Astrocyte (in vitro differentiated cells and primary cell): ENCODE measurements around the gene CYP2A7.
"Not testable (repeated sequence)": the region's sequence is repeated elsewhere in the genome, so short reads cannot be mapped to it uniquely, and the experiment has no call there.

Source experiments
- EZH2 ChIP-seq: IDR thresholded peaks from 2 replicates; pipeline ENCODE4 v1.6.1; 2012; ENCODE audit warnings: mild to moderate bottlenecking, low read length, inconsistent platforms; ENCODE audit not compliant: insufficient read depth
- TF ChIP-seq, protein P1 (sequence below): IDR thresholded peaks from 2 replicates; pipeline ENCODE4 v1.5.1; 2011; ENCODE audit warnings: low read depth, mild to moderate bottlenecking, inconsistent platforms, low read length, moderate library complexity; ENCODE audit not compliant: insufficient read depth

DNA sequence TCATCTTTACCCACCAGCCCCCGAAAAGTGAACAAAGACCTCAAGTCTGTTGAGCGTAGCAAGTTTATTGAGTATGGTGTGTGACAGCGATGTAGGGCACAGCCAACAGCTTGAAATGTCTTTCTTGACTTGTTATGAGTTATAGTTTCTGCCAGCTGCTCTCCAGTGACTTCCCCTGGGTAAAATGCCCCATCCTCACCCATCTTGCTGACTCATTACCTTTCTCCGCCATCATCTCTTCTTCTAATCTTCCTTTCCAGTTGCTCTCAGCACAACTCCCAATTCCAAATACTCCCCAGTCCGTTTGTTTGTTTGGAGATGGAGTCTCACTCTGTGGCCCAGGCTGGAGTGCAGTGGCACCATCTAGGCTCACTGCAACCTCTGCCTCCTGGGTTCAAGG lies 18.5 kb upstream of the CYP2A7 start:
- TF ChIP-seq, protein P1, sequence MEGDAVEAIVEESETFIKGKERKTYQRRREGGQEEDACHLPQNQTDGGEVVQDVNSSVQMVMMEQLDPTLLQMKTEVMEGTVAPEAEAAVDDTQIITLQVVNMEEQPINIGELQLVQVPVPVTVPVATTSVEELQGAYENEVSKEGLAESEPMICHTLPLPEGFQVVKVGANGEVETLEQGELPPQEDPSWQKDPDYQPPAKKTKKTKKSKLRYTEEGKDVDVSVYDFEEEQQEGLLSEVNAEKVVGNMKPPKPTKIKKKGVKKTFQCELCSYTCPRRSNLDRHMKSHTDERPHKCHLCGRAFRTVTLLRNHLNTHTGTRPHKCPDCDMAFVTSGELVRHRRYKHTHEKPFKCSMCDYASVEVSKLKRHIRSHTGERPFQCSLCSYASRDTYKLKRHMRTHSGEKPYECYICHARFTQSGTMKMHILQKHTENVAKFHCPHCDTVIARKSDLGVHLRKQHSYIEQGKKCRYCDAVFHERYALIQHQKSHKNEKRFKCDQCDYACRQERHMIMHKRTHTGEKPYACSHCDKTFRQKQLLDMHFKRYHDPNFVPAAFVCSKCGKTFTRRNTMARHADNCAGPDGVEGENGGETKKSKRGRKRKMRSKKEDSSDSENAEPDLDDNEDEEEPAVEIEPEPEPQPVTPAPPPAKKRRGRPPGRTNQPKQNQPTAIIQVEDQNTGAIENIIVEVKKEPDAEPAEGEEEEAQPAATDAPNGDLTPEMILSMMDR: not testable (repeated sequence)
- not testable (repeated sequence) for TF ChIP-seq EZH2
